CD4-positive, alpha-beta T cell (primary cell): Measurements from ENCODE around the gene CRACR2A. TPM values are rescaled to one million over a fixed set of nuclear protein-coding genes. Genes with fewer than 3 reads are reported as not detected.

Experiments used
- ATAC-seq: fragments of 200-7000 bp; cut with Tn5 transposase; one replicate; pipeline ENCODE4 v1.10.0; 2022; ENCODE audit warnings: mild to moderate bottlenecking; ENCODE audit not compliant: poor library complexity
- CTCF ChIA-PET: fragments of 350-600 bp; sonication (Branson Sonifier 250); formaldehyde crosslinking; loops from one replicate; lab custom pipeline; 2021; ENCODE audit warnings: antibody characterized with exemption, inconsistent platforms; lab: Charles Lee
- POLR2A ChIA-PET: fragments of 350-600 bp; sonication (Branson Sonifier 250); formaldehyde crosslinking; loops from one replicate; lab custom pipeline; 2021; ENCODE audit warnings: antibody characterized with exemption, inconsistent platforms; lab: Charles Lee
- DNase-seq, 14 experiments: peaks; one replicate each; pipeline ENCODE4 v3.0.0-alpha.2; 2013 to 2020; ENCODE audit warnings: mixed read lengths in 2 of 14
- H3K27ac ChIP-seq, 2 donors: one replicate each; pipeline versions ENCODE4 v1.5.1 to v1.7.0; 2013; ENCODE audit warnings: low read length in 2 of 2, low read depth in 1 of 2, mild to moderate bottlenecking in 1 of 2
- H3K27me3 ChIP-seq, 2 experiments: 1 replicate in 1 of 2; 2 replicates in 1 of 2; pipeline versions ENCODE4 v1.6.1 to v1.7.0; 2013; ENCODE audit warnings: low read length in 2 of 2, control low read depth in 1 of 2, mild to moderate bottlenecking in 1 of 2, moderate library complexity in 1 of 2; ENCODE audit not compliant: insufficient read depth in 2 of 2, control insufficient read depth in 1 of 2
- H3K36me3 ChIP-seq: one replicate; pipeline ENCODE4 v1.6.1; 2013; ENCODE audit warnings: low read length, control low read depth; ENCODE audit not compliant: insufficient read depth
- H3K4me1 ChIP-seq: one replicate; pipeline ENCODE4 v1.6.1; 2013; ENCODE audit warnings: low read length, control low read depth; ENCODE audit not compliant: insufficient read depth
- H3K4me3 ChIP-seq: one replicate; pipeline ENCODE4 v1.5.1; 2013; ENCODE audit warnings: mild to moderate bottlenecking, low read length, moderate library complexity
- H3K9me3 ChIP-seq, 2 experiments: 1 replicate in 1 of 2; 2 replicates in 1 of 2; pipeline versions ENCODE4 v1.6.1 to v1.7.0; 2013; ENCODE audit warnings: low read length in 2 of 2, mild to moderate bottlenecking in 2 of 2, control low read depth in 1 of 2, moderate library complexity in 1 of 2; ENCODE audit not compliant: control insufficient read depth in 1 of 2, insufficient read depth in 1 of 2
- H3K27ac Mint-ChIP-seq: one replicate; pipeline ENCODE4 v1.8.0; 2020; ENCODE audit warnings: mixed read lengths
- H3K27me3 Mint-ChIP-seq: one replicate; pipeline ENCODE4 v1.8.0; 2021; ENCODE audit warnings: mixed read lengths
- H3K36me3 Mint-ChIP-seq: one replicate; pipeline ENCODE4 v1.8.0; 2021; ENCODE audit warnings: low read depth, mixed read lengths
- H3K4me1 Mint-ChIP-seq: one replicate; pipeline ENCODE4 v1.8.0; 2021; ENCODE audit warnings: low read depth, mixed read lengths
- H3K4me3 Mint-ChIP-seq: one replicate; pipeline ENCODE4 v1.8.0; 2020; ENCODE audit warnings: mild to moderate bottlenecking, mixed read lengths
- H3K9me3 Mint-ChIP-seq: one replicate; pipeline ENCODE4 v1.8.0; 2020; ENCODE audit warnings: mixed read lengths
- CTCF ChIP-seq: fragments of 200-600 bp; IDR thresholded peaks from one replicate; pipeline ENCODE4 v1.8.0; 2022; ENCODE audit warnings: antibody characterized with exemption, mild to moderate bottlenecking
- intact Hi-C, 2 experiments: fragments of 100-400 bp; cut with DNase I in 1 of 2; cut with micrococcal nuclease in 1 of 2; formaldehyde crosslinking; loops; one replicate each; pipeline versions ENCODE4 v1.15.1 to v1.9.0; 2023 to 2025; cut with DNase I, micrococcal nuclease
- total RNA-seq, 174 experiments: library from RNA in 2 of 174; stranded (reverse) in 2 of 174; gene quantifications; one replicate each; pipeline ENCODE4 v1.2.3 and lab custom pipeline; 2021 to 2026

CRACR2A gene
- total RNA-seq, 2 experiments from 2014 or later = 23.5 to 27.5 TPM

- peaks cover 94% of the 10 kb centered on the region for H3K36me3 Mint-ChIP-seq
- H3K27ac Mint-ChIP-seq = peak overlapping the region; percentile 11
- Histone ChIP-seq H3K27ac (no peak overlapping the region), H3K27me3 (no peaks in the 10 kb centered on the region), H3K4me3 (no peak overlapping the region), H3K9me3 (no peaks in the 10 kb centered on the region), H3K4me1 (no peaks in the 10 kb centered on the region), H3K36me3 (peaks cover 76% of the 10 kb centered on the region)
- CTCF ChIA-PET = no interaction called here
- H3K4me3 Mint-ChIP-seq = no peak overlapping the region
- no peaks in the 10 kb centered on the region for H3K4me1 Mint-ChIP-seq
- ATAC-seq = no peak
- TF ChIP-seq CTCF = no peak
- POLR2A ChIA-PET = no interaction called here
- no peak for DNase-seq
- H3K9me3 Mint-ChIP-seq = no peaks in the 10 kb centered on the region
- no peaks in the 10 kb centered on the region for H3K27me3 Mint-ChIP-seq
- intact Hi-C loops = no loop called here
Observed at GRCh38 chr12:3677609-3678008, 75.3 kb downstream of the CRACR2A start.

- Mint-ChIP-seq H3K4me3 (no peak overlapping the region), H3K27me3 (no peaks in the 10 kb centered on the region), H3K27ac (no peak overlapping the region), H3K9me3 (no peaks in the 10 kb centered on the region), H3K4me1 (no peaks in the 10 kb centered on the region), H3K36me3 (peaks cover 95% of the 10 kb centered on the region)
- no peaks in the 10 kb centered on the region for H3K27me3 ChIP-seq
- no peak overlapping the region for H3K27ac ChIP-seq
- no peaks in the 10 kb centered on the region for H3K4me1 ChIP-seq
- POLR2A ChIA-PET = no interaction called here
- no peak for ATAC-seq
- no peak for TF ChIP-seq CTCF
- H3K4me3 ChIP-seq = no peak overlapping the region
- DNase-seq = no peak
- H3K9me3 ChIP-seq = no peaks in the 10 kb centered on the region
- CTCF ChIA-PET = interaction anchor here (1.2 kb wide), 1 partner anchor 79 kb away, joined by 3 read pairs; the partner anchor contains the start of gene CRACR2A
- intact Hi-C loops = no loop called here
- peaks cover 88% of the 10 kb centered on the region for H3K36me3 ChIP-seq
Observed at GRCh38 chr12:3673981-3674708, 78.8 kb downstream of the CRACR2A start.

GRCh38 chr12:3672113-3672509 lies 80.8 kb downstream of the CRACR2A start:
- CTCF ChIA-PET = no interaction called here
- Mint-ChIP-seq H3K4me1 (no peaks in the 10 kb centered on the region), H3K27me3 (no peaks in the 10 kb centered on the region), H3K27ac (no peak overlapping the region), H3K4me3 (no peak overlapping the region), H3K9me3 (no peaks in the 10 kb centered on the region), H3K36me3 (peaks cover 95% of the 10 kb centered on the region)
- Histone ChIP-seq H3K27me3 (no peaks in the 10 kb centered on the region), H3K4me3 (no peak overlapping the region), H3K36me3 (peaks cover 88% of the 10 kb centered on the region), H3K4me1 (no peaks in the 10 kb centered on the region), H3K9me3 (no peaks in the 10 kb centered on the region), H3K27ac (no peak overlapping the region)
- intact Hi-C loops = no loop called here
- no peak for TF ChIP-seq CTCF
- ATAC-seq (no peak), DNase-seq (no peak)
- POLR2A ChIA-PET = no interaction called here
